ENCODE data around the gene RNFT2. TPM values are rescaled to one million over a fixed set of nuclear protein-coding genes. Genes with fewer than 3 reads are reported as not detected.
A peak's percentile ranks its signal among the peaks of the same experiment; 100 is the strongest.

RNFT2 gene, protein sequence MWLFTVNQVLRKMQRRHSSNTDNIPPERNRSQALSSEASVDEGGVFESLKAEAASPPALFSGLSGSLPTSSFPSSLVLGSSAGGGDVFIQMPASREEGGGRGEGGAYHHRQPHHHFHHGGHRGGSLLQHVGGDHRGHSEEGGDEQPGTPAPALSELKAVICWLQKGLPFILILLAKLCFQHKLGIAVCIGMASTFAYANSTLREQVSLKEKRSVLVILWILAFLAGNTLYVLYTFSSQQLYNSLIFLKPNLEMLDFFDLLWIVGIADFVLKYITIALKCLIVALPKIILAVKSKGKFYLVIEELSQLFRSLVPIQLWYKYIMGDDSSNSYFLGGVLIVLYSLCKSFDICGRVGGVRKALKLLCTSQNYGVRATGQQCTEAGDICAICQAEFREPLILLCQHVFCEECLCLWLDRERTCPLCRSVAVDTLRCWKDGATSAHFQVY
- total RNA-seq = 10 to 100 TPM; 15.8 to 15.9 TPM

DNA sequence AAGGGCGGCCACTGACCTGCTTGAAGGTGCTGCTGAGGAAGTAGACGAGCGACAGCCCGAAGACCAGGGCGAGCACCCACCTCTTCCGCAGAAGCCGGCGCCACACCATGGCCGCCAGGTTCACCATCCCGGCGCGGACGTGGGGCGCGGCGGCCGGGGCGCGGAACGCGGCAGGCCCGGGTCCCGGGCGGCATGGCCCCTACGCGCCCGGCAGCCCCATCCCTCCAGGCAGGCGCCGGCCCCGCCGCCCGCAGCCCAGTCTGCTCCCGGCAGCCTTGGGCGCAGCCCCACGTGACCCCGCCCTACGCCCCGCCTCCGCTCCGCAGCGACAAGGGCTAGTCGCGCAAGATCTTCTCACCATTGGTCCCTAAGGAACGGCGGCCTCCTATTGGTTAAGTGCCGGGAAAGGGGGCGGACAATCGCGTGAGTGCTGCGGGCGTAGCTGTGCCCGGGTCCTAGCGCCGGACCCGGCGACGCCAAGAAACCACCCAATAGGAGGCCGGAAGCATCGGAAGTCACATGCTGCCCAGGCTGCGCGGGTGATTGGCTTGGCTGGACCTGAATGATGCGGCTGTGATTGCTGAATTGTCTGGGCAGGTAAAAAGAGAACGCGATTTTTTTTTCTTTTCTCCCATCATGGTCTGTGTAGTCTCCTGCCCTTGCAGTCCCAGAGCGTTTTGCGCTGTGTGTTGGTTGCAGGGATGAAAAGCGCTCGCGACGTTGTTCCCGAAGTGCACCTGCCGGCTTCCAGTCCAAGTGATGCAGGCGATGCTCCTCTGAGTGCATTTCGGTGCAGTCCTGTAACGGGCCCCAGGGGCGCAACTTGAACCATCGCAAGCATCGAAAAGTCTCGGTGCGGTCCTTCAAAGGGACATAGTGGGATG, at the start of gene RNFT2, which contains the start of gene SPRING1:
Gene RNFT2 (plus strand): TSS at position 542 of the 884 bp plus-strand sequence. CDS start 2,183 bp downstream, outside the sequence.
Gene SPRING1 (minus strand): TSS at position 296 of the 884 bp plus-strand sequence. CDS start 169 bp downstream, at position 127.
- intact Hi-C loops (cut with micrococcal nuclease) = loop anchor here (1.0 to 10.0 kb wide), 5 partner anchors 81 to 463 kb away; partner anchors contain the start of genes FBXO21 and MED13L
- POLR2A ChIA-PET = interaction anchor here (0.7 kb wide), 1 partner anchor 14 kb away, joined by 3 read pairs; no protein-coding TSS in a partner anchor
- no peaks in the 10 kb centered on the region for H3K9me3 Mint-ChIP-seq
- H3K27me3 Mint-ChIP-seq = no peaks in the 10 kb centered on the region
- H3K4me1 Mint-ChIP-seq (ENCODE audit: low read depth) = peaks cover 31% of the 10 kb centered on the region
- CTCF ChIA-PET = interaction anchor here (0.7 kb wide), 1 partner anchor 81 kb away, joined by 4 read pairs; no protein-coding TSS in a partner anchor
- peak within 1 kb of the TSS; percentile 87 for H3K4me3 Mint-ChIP-seq
- peak; percentile 99 for DNase-seq
- peak within 1 kb of the TSS; percentile 72 for H3K27ac Mint-ChIP-seq
- H3K36me3 Mint-ChIP-seq = peaks cover 12% of the 10 kb centered on the region

DNA sequence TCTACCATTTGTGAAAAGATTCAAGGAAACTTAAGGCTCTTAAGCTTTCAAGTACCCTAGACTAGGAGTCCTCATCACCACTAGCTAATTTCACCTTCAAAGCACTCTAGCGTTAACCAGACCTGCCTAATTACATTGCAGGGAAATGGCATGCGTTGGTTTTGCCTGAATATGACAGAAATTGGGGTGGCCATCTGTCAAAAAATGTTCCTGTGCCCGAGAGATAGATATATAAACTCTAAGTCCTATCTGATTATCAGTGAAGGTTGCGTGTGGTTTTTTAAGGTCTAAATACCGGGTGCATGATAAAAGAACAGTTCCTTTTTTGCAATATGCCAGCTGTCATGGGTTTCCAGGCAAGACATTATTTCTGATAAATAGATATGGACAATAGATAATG, 48.6 kb upstream of the RNFT2 start:
- Mint-ChIP-seq H3K4me1 (ENCODE audit: low read depth) (peaks cover 2% of the 10 kb centered on the region), H3K36me3 (no peaks in the 10 kb centered on the region), H3K27me3 (peaks cover 15% of the 10 kb centered on the region), H3K4me3 (no peak overlapping the region), H3K27ac (no peak overlapping the region), H3K9me3 (no peaks in the 10 kb centered on the region)
- ChIA-PET POLR2A (no interaction called here), CTCF (interaction anchor here (1.6 kb wide), 1 partner anchor 14 kb away, joined by 8 read pairs; no protein-coding TSS in a partner anchor)
- no peak for DNase-seq
- intact Hi-C loops (cut with micrococcal nuclease) = no loop called here

DNA sequence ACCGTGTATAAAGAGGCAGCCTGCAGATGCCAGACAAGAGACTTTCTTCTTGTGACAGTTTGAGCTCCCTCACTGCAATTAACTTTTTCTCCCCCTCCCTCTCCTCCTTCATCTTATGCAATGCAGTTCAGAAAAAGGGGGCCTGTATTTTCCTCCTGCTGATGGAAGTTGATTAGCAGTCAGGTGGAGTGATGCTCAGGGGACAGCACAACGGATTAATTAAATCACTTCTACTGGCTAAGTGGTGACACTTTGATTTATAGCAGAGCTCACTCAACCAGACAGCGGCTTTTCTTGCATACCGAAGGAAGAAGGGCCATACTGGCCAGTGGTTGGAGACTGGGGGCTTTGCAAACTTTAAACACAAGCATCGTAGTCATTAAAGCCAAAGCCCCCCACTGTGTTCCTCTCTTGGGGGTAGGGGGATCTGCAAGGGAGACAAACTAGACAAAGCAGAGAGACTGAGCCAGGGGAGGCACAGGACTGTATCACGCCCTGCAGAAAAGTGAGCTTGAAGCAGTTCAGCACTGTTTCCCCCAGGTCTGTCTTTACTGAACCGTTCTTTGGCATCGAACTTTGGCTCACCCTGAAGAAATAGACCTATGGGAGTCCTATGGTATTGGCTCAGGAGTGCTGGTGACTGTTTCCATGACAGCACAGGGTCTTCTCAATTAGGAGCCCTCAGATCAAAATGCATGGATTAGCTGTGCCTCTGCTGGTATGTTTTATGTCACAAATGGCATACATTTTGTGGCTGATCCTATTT, 48.0 kb upstream of the RNFT2 start:
- H3K27ac Mint-ChIP-seq = no peak overlapping the region
- ChIA-PET CTCF (interaction anchor here (0.6 to 1.7 kb wide), 3 partner anchors 13 to 20 kb away, joined by 3 to 8 read pairs (median 5); no protein-coding TSS in a partner anchor), POLR2A (no interaction called here)
- H3K9me3 Mint-ChIP-seq = no peaks in the 10 kb centered on the region
- no peak overlapping the region for H3K4me3 Mint-ChIP-seq
- H3K4me1 Mint-ChIP-seq (ENCODE audit: low read depth) = peaks cover 2% of the 10 kb centered on the region
- peaks cover 20% of the 10 kb centered on the region for H3K27me3 Mint-ChIP-seq
- intact Hi-C loops (cut with micrococcal nuclease) = no loop called here
- no peak for DNase-seq
- H3K36me3 Mint-ChIP-seq = no peaks in the 10 kb centered on the region

DNA sequence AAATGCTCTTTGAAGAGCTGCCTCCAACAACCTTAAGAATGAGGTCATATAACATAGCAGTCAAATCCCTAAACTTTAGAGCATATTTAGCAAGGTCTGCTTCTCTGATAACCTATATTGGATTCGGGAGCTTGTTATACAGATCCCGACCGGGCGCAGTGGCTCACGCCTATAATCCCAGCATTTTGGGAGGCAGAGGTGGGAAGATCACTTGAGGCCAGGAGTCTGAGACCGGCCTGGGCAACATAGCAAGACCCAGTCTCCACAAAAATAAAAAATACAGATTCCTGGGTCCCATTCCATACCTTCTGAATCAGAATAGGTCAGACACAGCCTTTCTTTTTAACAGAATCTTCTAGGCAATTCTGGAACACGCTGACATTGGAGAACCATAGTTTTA, 46.9 kb upstream of the RNFT2 start:
- Mint-ChIP-seq H3K4me1 (ENCODE audit: low read depth) (peaks cover 2% of the 10 kb centered on the region), H3K27ac (no peak overlapping the region), H3K4me3 (no peak overlapping the region), H3K36me3 (no peaks in the 10 kb centered on the region), H3K9me3 (no peaks in the 10 kb centered on the region), H3K27me3 (peaks cover 24% of the 10 kb centered on the region)
- POLR2A ChIA-PET = no interaction called here
- no peak for DNase-seq
- CTCF ChIA-PET = interaction anchor here (1.7 to 2.7 kb wide), 2 partner anchors 12 to 19 kb away, joined by 5 to 8 read pairs; no protein-coding TSS in a partner anchor
- intact Hi-C loops (cut with micrococcal nuclease) = no loop called here

DNA sequence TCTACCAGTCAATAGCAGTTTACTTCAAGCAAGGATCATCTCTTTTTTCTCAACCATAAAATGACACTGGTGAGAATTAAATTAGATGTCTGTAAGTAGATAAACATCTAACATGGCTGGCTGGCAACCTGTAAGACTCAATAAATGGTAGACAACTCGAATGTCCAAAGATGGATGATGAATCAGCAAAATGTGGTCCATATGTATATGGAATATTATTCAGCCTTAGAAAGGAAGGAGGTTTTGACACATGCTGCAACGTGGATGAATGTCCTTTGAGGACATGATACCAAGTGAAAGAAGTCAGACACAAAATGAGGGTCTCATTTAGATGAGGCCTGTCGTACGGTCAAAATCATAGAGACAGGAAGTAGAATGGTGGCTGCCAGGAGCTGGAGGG, 46.5 kb upstream of the RNFT2 start:
- DNase-seq = no peak
- Mint-ChIP-seq H3K27me3 (peaks cover 25% of the 10 kb centered on the region), H3K4me3 (no peak overlapping the region), H3K36me3 (no peaks in the 10 kb centered on the region), H3K4me1 (ENCODE audit: low read depth) (peaks cover 2% of the 10 kb centered on the region), H3K27ac (no peak overlapping the region), H3K9me3 (no peaks in the 10 kb centered on the region)
- intact Hi-C loops (cut with micrococcal nuclease) = no loop called here
- POLR2A ChIA-PET = no interaction called here
- CTCF ChIA-PET = interaction anchor here (2.7 kb wide), 1 partner anchor 12 kb away, joined by 8 read pairs; no protein-coding TSS in a partner anchor

DNA sequence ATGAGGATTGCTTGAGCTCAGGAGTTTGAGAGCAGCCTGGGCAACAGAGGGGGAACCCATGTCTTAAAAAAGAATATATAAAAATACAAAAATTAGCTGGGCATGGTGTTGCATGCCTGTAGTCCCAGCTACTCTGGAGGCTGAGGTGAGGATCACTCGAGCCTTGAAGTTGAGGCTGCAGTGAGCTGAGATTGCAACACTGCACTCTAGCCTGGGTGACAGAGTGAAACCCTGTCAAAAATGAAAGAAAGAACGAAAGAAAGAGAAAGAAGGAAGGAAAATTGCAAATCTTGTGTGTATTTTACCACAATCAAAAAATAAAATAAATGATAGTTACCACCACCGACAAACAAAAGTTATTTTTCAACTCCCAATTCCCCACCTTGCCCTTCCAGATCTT, 45.5 kb upstream of the RNFT2 start:
- Mint-ChIP-seq H3K9me3 (no peaks in the 10 kb centered on the region), H3K4me1 (ENCODE audit: low read depth) (peaks cover 2% of the 10 kb centered on the region), H3K36me3 (no peaks in the 10 kb centered on the region), H3K4me3 (no peak overlapping the region), H3K27ac (no peak overlapping the region), H3K27me3 (peaks cover 25% of the 10 kb centered on the region)
- CTCF ChIA-PET = interaction anchor here (0.7 to 2.7 kb wide), 3 partner anchors 11 to 523 kb away, joined by 4 to 8 read pairs (median 4); no protein-coding TSS in a partner anchor
- intact Hi-C loops (cut with micrococcal nuclease) = no loop called here
- DNase-seq = no peak
- POLR2A ChIA-PET = no interaction called here

DNA sequence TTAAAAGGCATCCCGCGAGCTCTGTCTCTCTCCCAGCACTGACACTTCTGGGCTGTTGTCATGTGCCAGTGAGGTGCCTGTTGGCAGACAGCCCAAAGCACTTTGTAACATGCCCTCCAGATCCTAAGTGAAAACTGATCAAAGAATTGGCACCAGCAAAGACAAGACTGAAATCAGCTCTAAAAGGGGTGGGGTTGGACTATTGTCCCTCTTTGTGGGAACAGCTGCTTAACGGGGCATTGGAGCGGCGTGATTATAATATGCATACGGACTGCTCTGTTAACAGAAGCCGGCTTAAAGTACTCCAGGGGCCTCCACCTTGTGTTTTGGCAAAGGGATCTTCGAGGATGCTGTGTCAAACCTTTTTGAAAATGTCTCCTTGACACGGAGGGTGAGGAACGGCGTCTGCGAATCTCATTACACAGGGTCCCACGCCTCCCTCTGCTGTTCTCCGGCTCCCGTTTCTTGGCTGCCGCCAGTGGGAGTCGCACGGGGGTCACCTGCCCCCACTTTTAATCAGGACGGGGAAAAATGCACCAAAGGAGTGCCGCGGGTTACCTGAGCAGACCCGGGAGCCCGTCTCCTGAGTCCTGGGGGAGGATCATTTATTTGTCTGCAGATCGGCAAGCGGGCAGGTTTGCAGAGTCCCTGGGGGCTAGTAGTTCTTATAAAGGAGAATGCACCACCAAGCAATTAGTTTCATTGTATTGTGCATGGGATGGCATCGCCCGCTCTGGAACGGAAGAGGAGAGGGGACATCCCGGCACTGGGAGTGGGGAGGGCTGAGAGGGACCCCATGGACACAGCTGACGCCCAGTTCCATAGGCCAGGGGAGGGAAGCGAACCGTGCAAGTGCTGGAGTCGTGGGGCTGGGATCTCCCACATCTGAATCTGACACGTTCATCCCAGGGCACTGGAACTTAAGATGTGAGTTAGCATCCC, 44.6 kb upstream of the RNFT2 start:
- Mint-ChIP-seq H3K27me3 (peaks cover 25% of the 10 kb centered on the region), H3K4me3 (no peak overlapping the region), H3K27ac (no peak overlapping the region), H3K9me3 (no peaks in the 10 kb centered on the region), H3K4me1 (ENCODE audit: low read depth) (peaks cover 2% of the 10 kb centered on the region), H3K36me3 (no peaks in the 10 kb centered on the region)
- ChIA-PET CTCF (interaction anchor here (0.7 to 2.7 kb wide), 3 partner anchors 10 to 522 kb away, joined by 4 to 8 read pairs (median 4); no protein-coding TSS in a partner anchor), POLR2A (no interaction called here)
- DNase-seq = no peak
- intact Hi-C loops (cut with micrococcal nuclease) = no loop called here

DNA sequence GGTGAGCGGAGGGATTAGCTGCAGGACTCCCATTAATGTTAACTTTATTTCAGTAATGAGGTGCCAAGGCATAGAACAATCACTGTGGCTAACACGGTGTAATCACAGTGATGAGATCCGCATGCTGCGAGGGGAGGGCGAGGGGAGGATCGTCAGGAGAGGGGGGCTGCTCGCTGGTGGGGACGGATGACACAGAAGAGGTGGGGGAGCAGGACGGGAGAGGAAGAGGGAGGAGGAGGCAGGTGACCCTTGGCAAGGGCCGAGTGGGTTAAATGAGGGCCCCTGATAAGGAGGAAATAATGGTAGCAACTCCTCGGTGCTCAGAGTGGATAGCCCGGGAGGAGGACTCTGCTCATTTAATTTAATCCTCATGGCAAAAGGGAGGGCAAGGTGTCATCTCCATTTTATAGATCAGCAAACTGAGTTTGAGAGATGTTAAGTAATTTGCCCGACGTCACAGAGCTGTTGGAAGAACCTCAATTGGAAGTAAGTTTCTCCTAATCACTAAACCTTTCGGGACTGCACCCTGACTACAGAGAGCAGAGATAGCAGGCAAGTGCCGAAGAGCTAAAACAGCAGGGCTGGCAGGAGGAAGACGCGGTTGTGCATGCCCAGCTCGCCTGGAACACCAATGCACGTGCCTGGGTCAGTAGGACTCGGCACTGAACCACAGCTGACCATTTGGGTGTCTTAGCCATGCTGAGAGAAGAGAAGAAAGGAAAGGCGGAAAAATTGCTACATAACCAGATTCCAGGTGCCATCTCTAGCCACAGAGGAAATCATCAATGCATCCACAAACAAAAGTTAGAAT, 43.3 kb upstream of the RNFT2 start:
- Mint-ChIP-seq H3K27ac (no peak overlapping the region), H3K4me3 (no peak overlapping the region), H3K36me3 (no peaks in the 10 kb centered on the region), H3K27me3 (peaks cover 25% of the 10 kb centered on the region), H3K4me1 (ENCODE audit: low read depth) (peaks cover 2% of the 10 kb centered on the region), H3K9me3 (no peaks in the 10 kb centered on the region)
- intact Hi-C loops (cut with micrococcal nuclease) = no loop called here
- POLR2A ChIA-PET = no interaction called here
- CTCF ChIA-PET = no interaction called here
- DNase-seq = no peak

DNA sequence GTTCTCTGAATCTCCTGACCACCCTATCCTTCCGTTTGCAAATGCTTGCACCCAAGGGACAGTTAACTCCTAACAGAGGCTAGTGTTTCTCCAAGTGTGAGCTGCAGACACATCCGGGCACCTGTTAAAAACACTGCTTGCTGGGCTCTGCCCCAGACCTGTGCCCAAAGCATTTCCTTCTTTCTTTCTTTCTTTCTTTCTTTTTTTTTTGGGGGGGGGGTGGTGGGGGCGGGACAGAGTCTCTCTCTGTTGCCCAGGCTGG, 42.7 kb upstream of the RNFT2 start:
- POLR2A ChIA-PET = no interaction called here
- Mint-ChIP-seq H3K4me3 (no peak overlapping the region), H3K4me1 (ENCODE audit: low read depth) (peaks cover 2% of the 10 kb centered on the region), H3K27ac (no peak overlapping the region), H3K9me3 (no peaks in the 10 kb centered on the region), H3K36me3 (no peaks in the 10 kb centered on the region), H3K27me3 (peaks cover 25% of the 10 kb centered on the region)
- DNase-seq = no peak
- CTCF ChIA-PET = no interaction called here
- intact Hi-C loops (cut with micrococcal nuclease) = no loop called here

DNA sequence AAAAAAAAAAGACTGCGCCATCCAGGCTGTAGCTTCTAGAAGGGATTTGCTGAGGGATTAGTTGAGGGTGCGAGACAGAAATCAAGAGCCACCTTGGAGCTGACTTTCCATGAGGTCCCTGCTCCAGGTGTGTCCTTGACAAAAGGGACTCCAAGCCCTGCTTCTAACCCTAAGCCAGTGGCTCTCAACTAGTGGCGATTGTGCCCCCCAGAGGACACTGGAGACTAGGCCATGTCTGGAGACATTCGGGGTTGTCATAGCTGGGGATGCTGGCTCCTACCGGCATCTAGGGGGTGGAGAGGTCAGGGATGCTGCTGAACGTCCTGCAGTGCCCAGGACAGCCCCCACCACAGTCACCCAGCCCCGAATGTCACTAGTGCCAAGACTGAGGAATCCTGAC, 40.8 kb upstream of the RNFT2 start:
- H3K36me3 Mint-ChIP-seq = no peaks in the 10 kb centered on the region
- ChIA-PET CTCF (interaction anchor here (0.7 kb wide), 1 partner anchor 85 kb away, joined by 3 read pairs; no protein-coding TSS in a partner anchor), POLR2A (no interaction called here)
- no peak overlapping the region for H3K4me3 Mint-ChIP-seq
- intact Hi-C loops (cut with micrococcal nuclease) = no loop called here
- peaks cover 2% of the 10 kb centered on the region for H3K4me1 Mint-ChIP-seq (ENCODE audit: low read depth)
- no peak overlapping the region for H3K27ac Mint-ChIP-seq
- H3K9me3 Mint-ChIP-seq = no peaks in the 10 kb centered on the region
- peak; percentile 25 for DNase-seq
- peaks cover 25% of the 10 kb centered on the region for H3K27me3 Mint-ChIP-seq

All from activated CD4-positive, alpha-beta memory T cell treated with anti-CD3 and anti-CD28 coated beads for 36 hours (primary cell).